HG03064 (cell line): ENCODE results near the gene CHPF.

Source experiments
- ATAC-seq: cut with Tn5 transposase; IDR thresholded peaks from one replicate; pipeline ENCODE4 v1.9.1; 2021; ENCODE audit warnings: low read depth; ENCODE audit not compliant: unreplicated experiment

CHPF gene

GRCh38 chr2:219499555-219499954 is 44.1 kb downstream of the CHPF start:
- ATAC-seq, result no peak

- ATAC-seq, result no peak
Measured at GRCh38 chr2:219499058-219499307, 44.6 kb downstream of the CHPF start.

DNA sequence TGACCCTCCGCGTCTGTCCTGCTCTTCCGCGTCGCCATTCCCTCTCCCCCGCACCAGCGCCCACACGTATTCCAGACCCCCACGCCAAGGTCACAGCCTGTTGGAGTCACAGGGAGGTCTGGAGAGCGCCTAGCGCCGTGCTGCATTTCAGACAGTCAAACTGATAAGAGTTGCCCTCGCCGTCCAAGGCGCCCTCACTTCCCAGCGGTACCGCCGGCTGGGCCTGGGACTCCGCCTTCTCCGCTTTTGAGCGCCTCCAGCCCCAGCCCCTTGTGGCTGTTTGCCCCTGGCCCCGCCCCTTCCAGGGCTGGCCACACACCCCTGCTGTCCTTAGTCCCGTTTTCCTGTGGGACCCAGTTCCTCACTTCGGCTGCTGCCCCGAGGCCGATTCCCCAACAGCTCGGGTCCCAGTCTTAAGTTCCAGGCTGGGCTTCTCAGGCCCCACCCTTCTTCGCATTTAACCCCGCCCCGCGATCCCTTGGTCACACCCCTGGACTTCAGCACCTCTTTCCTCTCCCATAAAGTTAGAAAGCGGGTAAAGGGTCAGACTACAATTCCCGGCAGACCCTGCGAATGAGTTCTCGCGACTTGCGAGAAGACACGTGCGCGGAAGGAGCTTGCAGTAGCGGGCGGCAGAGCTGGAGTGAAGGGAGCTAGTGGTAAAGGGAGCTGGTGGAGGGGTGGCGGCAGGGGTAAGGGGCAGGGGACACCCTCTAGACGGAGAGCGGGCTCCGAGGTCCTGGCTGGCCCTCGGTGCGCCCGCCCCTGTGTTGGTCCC is 45.1 kb downstream of the CHPF start, which contains the start of gene GMPPA:
Gene GMPPA, plus strand, starts transcription at position 612 of the 778 bp plus-strand sequence. CDS start 1,085 bp downstream, outside the sequence.
- ATAC-seq, result peak; percentile 93

DNA sequence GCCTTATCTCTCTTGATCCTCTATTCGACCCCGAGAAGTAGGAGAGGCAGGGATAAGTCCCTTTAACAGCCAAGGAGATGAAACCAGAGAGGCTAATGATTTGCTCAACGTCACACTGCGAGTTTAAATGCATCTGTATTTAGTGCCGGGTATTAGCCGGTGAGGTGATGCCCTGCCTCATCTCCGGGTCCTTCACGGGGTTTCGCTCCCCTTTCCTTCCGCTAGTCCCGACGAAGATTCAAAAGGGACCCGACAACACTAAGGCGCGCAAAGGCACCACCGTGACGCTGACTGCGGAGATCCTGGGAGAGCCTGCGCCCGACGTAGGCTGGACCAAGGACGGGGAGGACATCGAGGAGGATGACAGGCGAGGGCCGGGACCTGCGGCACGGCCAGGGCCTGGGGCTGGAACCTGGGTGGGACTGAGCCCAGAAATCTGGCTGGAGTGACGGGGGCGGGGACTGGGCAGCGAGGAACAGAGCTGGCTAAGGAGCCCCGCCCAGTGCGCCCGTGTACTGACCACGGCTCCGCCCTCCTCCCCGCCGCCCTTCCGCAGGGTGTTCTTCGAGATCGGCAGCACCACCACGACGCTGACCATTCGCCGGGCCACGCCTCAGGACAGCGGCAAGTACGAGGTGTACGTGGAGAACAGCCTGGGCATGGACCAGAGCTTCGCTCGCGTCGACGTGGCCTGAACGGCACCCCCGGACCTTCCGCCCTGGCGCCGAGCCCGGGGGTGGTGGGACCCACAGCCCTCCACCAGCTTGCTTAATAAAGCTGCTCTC is 45.9 kb downstream of the CHPF start:
- peak; percentile 28 for ATAC-seq

DNA sequence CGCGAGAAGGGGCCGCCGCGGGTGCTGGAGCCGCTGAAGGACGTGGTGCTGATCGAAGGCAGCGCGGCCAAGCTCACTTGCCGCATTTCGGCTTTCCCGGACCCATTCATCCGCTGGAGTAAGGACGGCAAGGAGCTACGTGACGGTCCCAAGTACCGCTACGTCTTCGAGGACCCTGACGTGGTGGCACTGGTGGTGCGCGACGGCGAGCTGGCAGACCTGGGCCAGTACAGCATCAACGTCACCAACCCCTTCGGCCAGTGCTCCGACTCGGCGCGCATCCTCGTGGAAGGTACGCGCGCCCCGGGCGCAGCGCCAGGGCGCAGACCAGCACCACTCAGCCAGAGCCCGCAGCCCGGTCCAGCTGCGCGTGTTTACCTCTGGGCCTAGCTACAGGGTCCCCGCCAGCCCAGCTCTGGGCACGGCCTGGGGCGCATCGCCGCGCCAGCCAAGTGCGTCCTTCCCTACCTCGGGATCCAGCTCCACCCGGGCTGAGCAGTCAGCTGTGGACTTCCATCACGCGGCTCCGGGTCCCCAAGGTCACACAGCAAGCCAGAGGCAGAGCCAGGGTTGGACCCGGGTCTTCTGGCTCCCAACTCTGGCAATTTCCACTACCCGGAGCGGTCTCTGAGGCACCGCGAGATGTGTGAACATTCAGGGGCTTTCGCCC is 46.6 kb downstream of the CHPF start:
- ATAC-seq, result no peak

DNA sequence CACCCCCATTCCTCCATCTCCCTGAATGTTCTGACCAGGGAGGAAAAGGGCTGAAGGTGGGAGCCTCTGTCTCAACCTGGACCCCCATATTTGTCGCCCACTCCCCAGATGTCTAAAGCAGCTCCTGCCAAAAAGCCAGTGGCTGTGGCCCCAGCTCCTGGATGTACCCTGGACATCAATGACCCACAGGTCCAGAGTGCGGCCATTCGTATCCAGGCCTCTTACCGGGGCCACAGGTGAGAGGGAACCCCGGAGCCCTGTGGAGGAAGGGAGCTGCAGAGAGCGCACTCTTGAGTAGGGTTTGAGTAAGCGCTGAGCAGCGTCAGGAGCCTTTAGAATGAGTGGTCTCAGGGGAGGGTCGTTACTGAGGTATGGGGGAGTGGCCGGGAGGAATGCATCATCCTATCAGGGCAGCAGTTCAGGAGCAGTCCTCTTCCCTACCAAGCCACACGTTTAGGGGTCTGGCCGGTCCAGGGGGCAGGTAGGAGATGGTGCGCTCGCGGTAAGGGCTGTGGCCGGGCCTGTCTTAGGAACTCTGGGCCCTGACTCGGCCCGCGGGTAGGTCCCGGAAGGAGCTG is 47.3 kb downstream of the CHPF start:
- ATAC-seq, result no peak

GRCh38 chr2:219495531-219496122 is 48.0 kb downstream of the CHPF start:
- no peak for ATAC-seq

DNA sequence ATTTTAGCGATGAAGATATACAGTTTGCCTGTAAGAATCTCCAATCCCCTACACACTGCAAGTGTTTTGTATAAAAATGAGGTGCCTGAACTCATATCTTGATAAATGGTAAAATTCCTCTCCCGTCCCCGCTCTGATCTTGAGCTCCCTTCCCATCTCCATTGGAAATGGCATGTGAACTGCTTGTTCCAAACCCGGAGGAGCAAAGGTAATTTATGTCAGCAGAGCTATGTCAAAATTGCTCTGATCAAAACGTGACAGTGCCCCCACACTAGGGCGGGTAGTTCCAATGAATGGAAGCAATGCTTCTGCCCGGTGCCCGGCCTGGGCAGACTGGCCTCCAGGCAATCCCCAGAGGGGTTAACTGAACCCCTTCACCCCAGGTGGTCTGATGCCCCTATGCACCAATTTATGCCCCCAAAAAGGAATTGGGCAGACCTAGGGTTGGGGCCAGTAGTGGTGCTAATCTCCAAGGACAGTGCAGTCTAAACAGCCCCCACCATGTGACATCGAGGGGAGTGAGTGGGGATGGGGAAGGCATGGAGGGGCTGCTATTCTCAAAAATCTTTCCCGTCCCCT is 48.6 kb downstream of the CHPF start:
- ATAC-seq, result no peak

DNA sequence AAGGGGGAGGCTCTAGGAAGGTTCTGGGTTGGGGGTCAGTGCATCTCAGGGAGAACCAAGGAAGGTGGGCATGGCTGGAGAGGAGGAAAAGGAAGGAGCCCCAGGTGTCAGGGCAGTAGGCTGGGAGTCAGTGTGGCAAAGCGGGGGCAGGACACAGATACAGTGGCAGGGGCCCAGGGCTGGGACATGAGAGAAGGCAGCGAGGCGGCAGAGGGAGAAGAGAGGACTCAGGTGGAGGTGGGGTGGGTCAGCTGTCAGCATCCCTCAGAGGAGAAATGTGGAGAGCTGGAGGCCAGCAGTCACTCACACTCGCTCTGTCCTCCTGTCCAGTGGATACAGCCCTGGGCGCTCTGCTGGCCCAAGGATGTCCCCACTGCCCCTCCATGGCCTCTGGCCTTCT is 50.5 kb downstream of the CHPF start:
- no peak for ATAC-seq

DNA sequence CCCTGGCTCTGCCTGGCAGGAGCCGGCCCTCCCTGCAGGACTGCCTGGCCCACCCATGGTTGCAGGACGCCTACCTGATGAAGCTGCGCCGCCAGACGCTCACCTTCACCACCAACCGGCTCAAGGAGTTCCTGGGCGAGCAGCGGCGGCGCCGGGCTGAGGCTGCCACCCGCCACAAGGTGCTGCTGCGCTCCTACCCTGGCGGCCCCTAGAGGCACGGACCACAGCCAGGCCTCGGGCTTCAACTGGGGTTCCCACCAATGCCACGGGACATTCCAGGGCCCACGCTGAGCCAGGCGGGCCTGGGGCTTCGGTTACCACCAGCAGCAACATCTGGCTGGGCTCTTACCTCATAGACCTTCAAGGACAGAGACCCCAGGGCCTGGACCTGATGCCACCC is 51.0 kb downstream of the CHPF start:
- no peak for ATAC-seq

DNA sequence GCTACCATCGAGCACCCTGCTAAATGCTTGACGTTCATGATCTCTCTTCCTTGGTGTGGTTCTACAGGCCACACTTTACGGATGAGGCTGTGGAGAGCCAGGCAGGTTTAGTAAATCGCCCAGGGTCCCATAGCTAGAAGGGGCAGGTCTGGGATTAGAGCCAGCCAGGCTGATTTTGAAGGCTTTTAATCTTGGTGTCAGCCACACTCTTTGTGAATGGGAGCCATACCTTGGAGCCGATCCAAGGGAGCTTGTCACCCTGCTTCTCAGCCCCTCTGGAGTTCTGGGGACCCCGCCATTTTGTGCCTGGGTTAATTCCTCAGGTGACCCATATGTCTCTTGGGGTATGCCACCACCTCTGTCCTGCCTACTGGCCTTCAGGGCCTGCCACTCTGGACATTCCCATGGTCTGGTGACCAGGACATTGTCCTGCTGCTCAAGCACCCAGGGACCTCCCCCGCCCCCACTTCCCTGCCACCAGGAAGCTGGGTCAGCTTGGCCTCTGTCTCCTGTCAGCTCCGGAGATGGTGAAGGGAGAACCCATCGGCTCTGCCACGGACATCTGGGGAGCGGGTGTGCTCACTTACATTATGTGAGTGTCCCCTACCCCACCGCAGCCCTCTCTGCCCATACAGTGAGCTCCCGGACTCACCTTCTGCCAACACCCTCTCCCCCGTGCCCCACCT is 52.2 kb downstream of the CHPF start:
- no peak for ATAC-seq

- no peak for ATAC-seq
Measured at GRCh38 chr2:219490600-219491130, 52.9 kb downstream of the CHPF start.

- no peak for ATAC-seq
Measured at GRCh38 chr2:219490186-219490585, 53.4 kb downstream of the CHPF start.

- ATAC-seq, result no peak
Measured at GRCh38 chr2:219489315-219489714, 54.3 kb downstream of the CHPF start.
